T-helper 2 cell treated with Interferon-gamma antibody and Interleukin-4, amounts not matched to agents 5 μg/mL and 100 μg/mL, for 36 hours (primary cell): ENCODE measurements around the gene FCRL2.
"Not testable (repeated sequence)": the region's sequence is repeated elsewhere in the genome, so short reads cannot be mapped to it uniquely, and the experiment has no call there.

Experiments used
- DNase-seq: peaks from one replicate; pipeline ENCODE4 v3.0.0; 2021; ENCODE audit warnings: low spot score
- H3K27ac Mint-ChIP-seq: one replicate; pipeline ENCODE4 v1.8.0; 2021; ENCODE audit warnings: mild to moderate bottlenecking, mixed read lengths
- H3K27me3 Mint-ChIP-seq: one replicate; pipeline ENCODE4 v1.8.0; 2021; ENCODE audit warnings: low read depth, mixed read lengths
- H3K36me3 Mint-ChIP-seq: one replicate; pipeline ENCODE4 v1.8.0; 2021; ENCODE audit warnings: low read depth, mixed read lengths
- H3K4me1 Mint-ChIP-seq: one replicate; pipeline ENCODE4 v1.8.0; 2021; ENCODE audit warnings: low read depth, mixed read lengths
- H3K4me3 Mint-ChIP-seq: one replicate; pipeline ENCODE4 v1.8.0; 2022; ENCODE audit warnings: mild to moderate bottlenecking, moderate library complexity, mixed read lengths
- H3K9me3 Mint-ChIP-seq: one replicate; pipeline ENCODE4 v1.8.0; 2021; ENCODE audit warnings: mixed read lengths

The FCRL2 gene

DNA sequence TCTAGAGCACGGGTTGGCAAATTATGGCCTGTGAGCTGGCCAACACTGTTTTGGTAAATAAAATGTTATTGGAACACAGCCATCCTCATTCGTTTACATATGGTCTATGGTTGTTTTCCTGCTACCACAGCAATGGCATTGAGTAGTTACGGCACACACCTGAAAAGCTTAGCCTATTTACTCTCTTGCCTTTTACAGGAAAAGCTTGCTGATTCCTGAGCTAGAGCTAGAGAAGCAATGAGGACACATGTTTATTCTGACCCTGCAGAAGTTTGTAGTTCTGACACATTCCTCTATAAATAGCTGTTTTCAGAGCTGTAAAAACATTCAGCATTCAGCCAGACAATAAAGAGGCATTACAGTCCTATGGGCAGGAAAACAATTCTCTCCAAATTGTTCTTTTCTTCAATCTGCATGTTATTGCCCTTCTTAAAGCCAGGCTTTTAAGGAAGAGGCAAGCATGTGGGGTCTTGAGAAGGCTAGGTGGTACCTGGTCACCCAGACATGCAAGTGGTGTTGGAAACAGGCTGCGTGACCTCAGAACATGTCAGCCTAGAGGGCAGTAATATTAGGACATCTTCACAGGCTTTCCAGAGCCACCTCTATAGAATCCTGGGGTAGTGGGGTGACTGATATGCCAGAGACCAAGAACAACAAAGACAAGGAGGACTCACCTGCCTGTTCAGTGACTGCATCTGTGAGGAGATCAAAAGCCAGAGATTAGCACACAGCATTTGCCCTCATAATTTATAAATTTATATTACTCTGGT lies 1.6 kb downstream of the FCRL2 start:
- Mint-ChIP-seq H3K27ac (no peak overlapping the region), H3K4me3 (no peak overlapping the region), H3K4me1 (no peaks in the 10 kb centered on the region), H3K9me3 (no peaks in the 10 kb centered on the region), H3K27me3 (peaks cover 6% of the 10 kb centered on the region), H3K36me3 (no peaks in the 10 kb centered on the region)
- DNase-seq, result no peak

DNA sequence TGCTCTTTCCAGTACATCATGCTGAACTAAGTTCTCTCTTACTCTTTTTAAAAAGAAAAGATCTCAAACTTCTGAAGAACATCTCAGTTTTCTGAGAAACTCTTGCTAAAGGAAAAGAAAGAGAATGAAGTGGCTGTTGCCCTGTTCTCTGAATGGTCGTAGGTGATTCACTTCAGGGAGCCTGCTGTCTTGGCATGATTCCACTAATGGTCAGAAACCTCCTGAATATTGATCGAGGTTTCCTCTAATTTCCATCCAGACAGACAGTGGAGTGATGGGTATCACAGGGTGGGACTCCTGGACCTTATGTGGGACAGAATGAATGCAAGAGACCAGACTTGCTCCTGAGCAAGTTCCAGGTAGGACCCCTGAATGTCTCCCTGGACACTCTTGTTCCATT lies 2.5 kb downstream of the FCRL2 start:
- Mint-ChIP-seq H3K4me3 (no peak overlapping the region), H3K4me1 (no peaks in the 10 kb centered on the region), H3K27ac (no peak overlapping the region), H3K36me3 (no peaks in the 10 kb centered on the region), H3K9me3 (no peaks in the 10 kb centered on the region), H3K27me3 (peaks cover 6% of the 10 kb centered on the region)
- DNase-seq, result no peak

DNA sequence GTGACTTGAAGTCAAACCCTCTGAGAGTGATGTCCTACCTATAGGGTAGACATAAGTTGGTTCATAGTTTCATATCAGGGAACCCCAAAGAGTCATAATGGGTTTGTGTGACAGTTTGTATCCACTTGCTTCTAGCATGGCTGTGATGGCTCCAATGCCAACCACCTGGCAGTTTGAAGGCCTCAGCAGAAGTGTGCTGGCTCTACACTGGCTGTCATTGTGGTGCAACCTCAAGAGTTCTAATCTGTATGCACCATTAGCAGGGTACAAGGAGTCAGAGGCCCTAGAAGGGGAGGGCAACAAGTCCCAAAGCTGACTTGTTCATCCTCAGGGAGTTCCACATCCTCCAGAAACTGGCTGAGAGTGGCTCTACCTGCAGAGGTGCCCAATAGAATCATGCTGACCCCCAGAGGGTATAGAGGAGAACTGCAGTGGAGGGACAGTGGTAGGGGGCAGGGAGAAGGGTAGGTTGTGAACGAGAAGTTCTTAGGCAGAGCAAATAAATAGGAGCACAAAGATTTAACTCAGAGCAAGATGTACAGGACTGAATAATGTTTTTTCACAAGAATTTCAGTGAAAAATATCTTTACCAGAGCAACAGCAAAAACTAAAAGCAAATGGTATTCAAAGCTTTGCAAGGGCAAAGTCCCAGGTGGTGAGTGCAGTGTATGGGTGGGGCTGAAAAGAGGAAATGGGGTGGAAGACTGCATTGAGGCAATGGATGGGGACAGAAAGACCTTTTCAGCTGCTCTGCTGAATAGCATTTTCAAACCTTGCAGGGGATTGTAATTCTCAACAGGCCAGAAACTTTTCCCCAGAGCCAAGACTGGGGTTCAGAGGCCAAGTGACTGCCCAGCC lies 3.2 kb downstream of the FCRL2 start:
- H3K27me3 Mint-ChIP-seq, result peaks cover 6% of the 10 kb centered on the region
- H3K27ac Mint-ChIP-seq, result no peak overlapping the region
- no peaks in the 10 kb centered on the region for H3K36me3 Mint-ChIP-seq
- H3K4me1 Mint-ChIP-seq, result no peaks in the 10 kb centered on the region
- H3K4me3 Mint-ChIP-seq, result no peak overlapping the region
- no peak for DNase-seq
- no peaks in the 10 kb centered on the region for H3K9me3 Mint-ChIP-seq

DNA sequence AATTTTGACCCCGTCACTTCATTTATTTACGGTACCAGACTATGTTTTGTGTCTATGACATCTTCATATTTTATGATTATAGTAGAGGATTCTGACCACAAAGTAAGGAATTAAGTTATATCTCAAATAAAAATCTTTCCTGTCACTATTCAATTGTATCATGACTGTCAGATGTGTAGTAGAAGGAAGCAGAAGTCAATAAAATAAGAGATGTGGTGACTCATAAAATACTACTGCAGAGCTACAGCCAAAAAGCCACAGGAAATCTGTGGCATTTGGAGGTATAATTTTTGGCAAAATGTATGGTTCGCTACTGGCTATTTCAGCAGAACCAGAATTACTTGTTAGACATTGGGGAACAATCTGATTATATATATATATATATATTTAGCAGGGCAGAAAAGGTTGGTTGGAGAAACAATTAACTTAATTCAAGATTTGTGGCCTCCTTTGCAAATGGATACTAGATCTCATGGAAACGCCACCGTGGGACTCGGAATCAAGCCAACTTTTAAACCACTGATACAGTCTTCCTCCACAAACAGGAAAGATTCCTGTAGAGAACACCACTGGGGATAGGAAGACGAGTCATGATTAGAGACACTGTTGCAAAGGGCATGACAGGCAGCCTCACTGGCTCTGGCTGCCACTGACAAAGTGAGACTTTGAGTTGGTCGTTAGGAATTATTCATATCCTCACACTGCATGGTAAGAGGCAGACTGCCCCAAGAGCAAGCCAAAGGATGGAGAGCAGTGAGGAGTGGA lies 5.1 kb downstream of the FCRL2 start:
- Mint-ChIP-seq H3K4me1 (no peaks in the 10 kb centered on the region), H3K9me3 (no peaks in the 10 kb centered on the region), H3K36me3 (no peaks in the 10 kb centered on the region), H3K4me3 (no peak overlapping the region), H3K27ac (no peak overlapping the region), H3K27me3 (peaks cover 6% of the 10 kb centered on the region)
- no peak for DNase-seq

DNA sequence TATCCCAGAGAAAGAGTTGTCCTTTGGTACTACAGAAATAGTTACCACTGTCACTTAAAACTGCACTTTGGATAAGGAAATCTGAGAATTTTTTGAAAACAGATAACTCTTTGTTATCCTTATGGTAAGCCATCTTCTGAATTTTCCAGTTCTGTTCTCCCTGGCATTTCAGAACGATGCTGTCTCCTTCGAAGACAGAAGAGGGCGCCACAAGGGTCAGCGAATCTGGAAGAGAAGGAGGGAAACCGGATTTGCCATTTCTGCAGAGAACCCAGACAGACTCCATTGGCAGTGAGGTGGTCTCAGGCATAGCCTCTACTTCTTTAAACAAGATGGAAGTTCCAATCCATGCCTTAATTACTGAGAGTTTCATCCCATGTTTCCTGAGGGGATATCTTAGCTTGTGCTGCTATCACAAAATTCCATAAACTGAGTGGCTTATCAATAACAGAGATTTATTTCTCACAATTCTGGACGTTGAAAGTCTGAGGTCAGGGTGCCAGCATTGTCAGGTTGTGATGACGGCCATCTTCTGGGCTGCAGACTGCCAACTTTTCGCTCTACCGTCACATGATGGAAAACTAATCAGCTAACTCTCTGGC lies 6.4 kb downstream of the FCRL2 start:
- Mint-ChIP-seq H3K27me3 (peaks cover 6% of the 10 kb centered on the region), H3K36me3 (no peaks in the 10 kb centered on the region), H3K4me1 (no peaks in the 10 kb centered on the region), H3K4me3 (no peak overlapping the region), H3K27ac (no peak overlapping the region), H3K9me3 (no peaks in the 10 kb centered on the region)
- DNase-seq, result no peak

DNA sequence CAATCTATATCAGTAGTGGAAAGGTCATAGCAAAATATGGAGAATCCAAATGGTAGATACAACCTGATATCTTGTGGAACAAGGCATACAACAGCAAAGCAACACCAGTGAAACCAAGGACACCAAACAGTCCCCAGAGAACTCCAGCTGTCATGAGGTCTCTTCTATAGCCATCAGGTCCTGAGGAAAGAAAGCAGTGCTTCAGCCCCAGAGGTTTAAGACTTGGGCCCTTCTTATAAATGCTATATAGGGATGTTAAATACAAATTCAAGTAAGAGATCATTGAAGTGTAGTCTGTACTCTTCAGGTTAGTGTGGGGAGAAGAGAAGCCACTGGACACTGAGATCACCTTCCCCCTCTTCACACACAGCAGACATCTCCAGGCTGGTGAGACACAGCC lies 10.1 kb downstream of the FCRL2 start:
- DNase-seq, result no peak
- Mint-ChIP-seq H3K27me3 (no peaks in the 10 kb centered on the region), H3K27ac (no peak overlapping the region), H3K36me3 (no peaks in the 10 kb centered on the region), H3K4me3 (no peak overlapping the region), H3K9me3 (no peaks in the 10 kb centered on the region), H3K4me1 (no peaks in the 10 kb centered on the region)

DNA sequence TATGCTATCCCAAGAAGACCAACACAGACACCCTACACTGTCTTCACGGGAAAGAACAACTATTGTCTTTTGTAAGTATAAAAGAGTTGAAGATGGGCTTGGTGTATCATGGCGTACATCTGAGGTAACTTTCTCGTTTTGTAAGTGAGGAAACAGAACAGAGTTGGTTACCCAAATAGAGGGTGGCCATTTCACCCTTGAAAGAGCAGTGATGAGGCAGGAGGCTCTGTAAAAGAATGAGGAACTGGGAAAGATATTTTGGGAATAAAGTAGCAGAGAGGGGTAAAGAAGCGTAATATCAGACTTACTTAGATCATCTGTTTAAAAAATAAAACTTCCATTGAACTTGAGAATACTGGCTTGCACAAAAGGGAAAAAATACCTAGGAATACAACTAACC lies 18.9 kb downstream of the FCRL2 start:
- H3K36me3 Mint-ChIP-seq, result no peaks in the 10 kb centered on the region
- H3K27ac Mint-ChIP-seq, result no peak overlapping the region
- no peak overlapping the region for H3K4me3 Mint-ChIP-seq
- no peaks in the 10 kb centered on the region for H3K27me3 Mint-ChIP-seq
- no peaks in the 10 kb centered on the region for H3K4me1 Mint-ChIP-seq
- peaks cover 6% of the 10 kb centered on the region for H3K9me3 Mint-ChIP-seq
- DNase-seq, result no peak

DNA sequence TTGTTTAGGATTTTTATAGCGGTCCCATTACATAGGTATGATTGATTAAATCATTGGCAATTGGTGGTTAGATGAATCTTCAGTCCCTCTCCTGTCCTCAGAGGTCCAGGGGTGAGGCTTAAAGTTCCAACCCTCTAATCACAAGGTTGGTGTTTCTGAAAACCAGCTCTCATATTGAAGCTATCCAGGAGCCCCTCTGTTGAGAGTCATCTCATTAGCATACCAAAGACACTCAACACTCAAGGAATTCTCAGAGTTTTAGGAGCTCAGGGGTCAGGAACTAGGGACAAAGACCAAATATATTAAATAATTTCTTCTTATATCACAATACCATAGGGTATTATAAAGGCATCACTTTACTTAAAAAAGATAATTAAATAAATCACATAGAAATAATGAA lies 23.3 kb downstream of the FCRL2 start:
- Mint-ChIP-seq H3K4me3 (no peak overlapping the region), H3K27me3 (no peaks in the 10 kb centered on the region), H3K36me3 (no peaks in the 10 kb centered on the region), H3K4me1 (no peaks in the 10 kb centered on the region), H3K27ac (no peak overlapping the region), H3K9me3 (no peaks in the 10 kb centered on the region)
- no peak for DNase-seq

DNA sequence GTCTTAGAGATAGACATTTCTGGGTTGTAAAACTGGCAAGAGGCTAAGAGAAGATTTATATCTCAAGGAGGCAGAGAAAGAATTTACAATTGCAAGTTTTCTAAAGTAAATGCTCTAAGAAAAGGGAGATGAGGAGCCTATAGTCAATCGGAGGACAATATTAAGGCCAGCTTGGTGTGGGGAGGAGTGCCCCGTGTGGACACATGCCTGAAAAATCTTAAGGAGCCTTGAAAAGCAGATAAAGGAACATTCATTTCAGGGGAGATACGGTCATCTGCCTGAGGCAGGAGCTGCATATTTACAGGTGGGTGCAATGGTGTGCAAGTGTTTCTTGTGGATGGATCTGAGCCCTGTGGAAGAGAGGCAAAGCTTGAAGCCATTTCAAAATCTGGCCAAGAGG lies 25.6 kb downstream of the FCRL2 start:
- Mint-ChIP-seq H3K9me3 (no peaks in the 10 kb centered on the region), H3K4me1 (no peaks in the 10 kb centered on the region), H3K4me3 (no peak overlapping the region), H3K27me3 (no peaks in the 10 kb centered on the region), H3K36me3 (no peaks in the 10 kb centered on the region), H3K27ac (no peak overlapping the region)
- DNase-seq, result no peak

DNA sequence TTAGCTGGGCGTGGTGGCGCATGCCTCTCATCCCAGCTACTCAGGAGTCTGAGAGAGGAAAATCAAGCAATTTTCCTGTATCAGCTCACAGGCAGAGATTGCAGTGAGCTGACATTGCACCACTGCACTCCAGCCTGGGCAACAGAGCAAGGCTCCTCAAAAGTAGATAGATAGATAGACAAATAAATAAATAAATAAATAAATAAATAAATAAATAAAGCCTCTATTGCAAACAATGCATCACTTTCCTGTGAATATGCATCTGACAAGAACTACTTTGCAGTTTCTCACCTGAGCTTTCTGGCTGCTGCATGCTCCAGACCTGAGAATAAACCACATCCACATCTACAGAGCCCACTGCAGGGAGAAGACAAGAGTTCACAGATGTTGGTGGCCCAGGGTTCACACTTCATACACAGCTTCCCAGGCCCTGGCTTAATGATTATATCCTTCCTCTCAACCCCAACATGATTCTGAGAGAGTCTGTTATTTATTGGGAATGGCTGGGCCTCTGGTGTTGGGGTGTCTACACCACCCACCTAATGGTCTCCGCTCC lies 28.6 kb downstream of the FCRL2 start:
- Mint-ChIP-seq H3K9me3 (no peaks in the 10 kb centered on the region), H3K27me3 (no peaks in the 10 kb centered on the region), H3K4me1 (no peaks in the 10 kb centered on the region), H3K36me3 (no peaks in the 10 kb centered on the region), H3K4me3 (no peak overlapping the region), H3K27ac (no peak overlapping the region)
- no peak for DNase-seq

DNA sequence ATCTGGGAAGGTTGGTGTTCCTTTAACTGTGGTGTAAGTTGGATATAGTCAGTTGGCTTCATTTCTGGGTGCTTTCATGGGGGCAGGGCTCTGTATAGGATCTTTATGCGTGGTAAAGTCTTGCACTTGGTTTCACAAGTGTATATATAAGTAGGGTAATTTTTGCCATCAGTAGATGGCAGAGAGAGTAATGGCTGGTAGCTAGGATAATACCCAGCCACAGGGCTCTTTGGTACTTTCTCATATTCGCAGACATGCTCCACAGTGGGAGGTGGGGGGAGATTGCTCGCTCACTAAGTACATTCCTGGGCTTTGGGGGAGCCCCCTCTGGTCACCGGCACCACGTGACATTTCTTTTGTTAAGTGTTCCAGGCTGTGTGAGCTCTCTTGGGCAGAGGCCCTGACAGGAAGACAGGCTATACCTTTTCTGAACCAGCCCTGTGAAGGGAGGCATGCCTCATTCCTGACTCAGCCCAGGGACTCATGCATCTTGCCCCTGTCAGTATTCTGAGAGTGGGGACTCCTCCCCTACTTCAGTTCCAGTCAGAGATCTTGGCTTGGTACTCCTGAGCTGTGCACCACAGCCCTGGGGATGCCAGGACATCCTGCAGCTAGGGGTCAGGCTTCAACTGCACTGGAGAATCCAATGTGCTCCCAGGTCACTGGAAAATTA lies 37.6 kb downstream of the FCRL2 start:
- Mint-ChIP-seq H3K27me3 (no peaks in the 10 kb centered on the region), H3K9me3 (no peaks in the 10 kb centered on the region), H3K36me3 (no peaks in the 10 kb centered on the region), H3K4me3 (no peak overlapping the region), H3K27ac (no peak overlapping the region), H3K4me1 (no peaks in the 10 kb centered on the region)
- no peak for DNase-seq

DNA sequence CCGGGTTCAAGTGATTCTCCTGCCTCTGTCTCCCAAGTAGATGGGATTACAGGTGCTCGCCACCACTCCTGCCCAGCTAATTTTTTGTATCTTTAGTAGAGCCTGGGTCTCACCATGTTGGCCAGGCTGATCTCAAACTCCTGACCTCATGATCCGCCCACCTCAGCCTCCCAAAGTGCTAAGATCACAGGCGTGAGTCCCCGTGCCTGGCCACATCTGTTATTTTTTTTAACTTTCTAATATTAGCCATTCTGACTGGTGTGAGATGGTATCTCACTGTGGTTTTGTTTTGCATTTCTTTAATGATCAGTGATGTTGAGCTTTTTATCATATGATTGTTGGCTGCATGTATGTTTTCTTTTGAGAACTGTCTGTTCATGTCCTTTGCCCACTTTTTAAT lies 40.9 kb downstream of the FCRL2 start:
- not testable (repeated sequence) for H3K27ac Mint-ChIP-seq, H3K27me3 Mint-ChIP-seq, H3K4me3 Mint-ChIP-seq, H3K9me3 Mint-ChIP-seq, H3K36me3 Mint-ChIP-seq, H3K4me1 Mint-ChIP-seq, DNase-seq

DNA sequence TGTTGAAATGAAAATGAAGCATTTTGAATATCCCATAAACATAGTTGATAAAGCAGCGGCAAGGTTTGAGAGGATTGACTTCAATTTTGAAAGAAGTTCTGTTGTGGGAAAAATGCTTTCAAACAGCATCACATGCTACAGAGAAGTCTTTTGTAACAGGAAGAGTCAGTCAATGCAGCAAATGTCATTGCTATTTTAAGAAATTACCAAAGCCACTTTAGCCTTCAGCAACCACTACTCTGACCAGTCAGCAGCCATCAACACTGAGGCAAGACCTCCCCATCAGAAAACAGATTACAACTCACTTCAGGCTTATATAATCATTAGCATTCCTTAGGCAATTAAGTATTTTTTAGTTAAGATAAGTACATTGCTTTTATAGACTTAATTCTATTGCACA lies 42.6 kb downstream of the FCRL2 start:
- H3K36me3 Mint-ChIP-seq, result no peaks in the 10 kb centered on the region
- no peak for DNase-seq
- H3K4me3 Mint-ChIP-seq, result no peak overlapping the region
- H3K9me3 Mint-ChIP-seq, result no peaks in the 10 kb centered on the region
- no peaks in the 10 kb centered on the region for H3K4me1 Mint-ChIP-seq
- no peak overlapping the region for H3K27ac Mint-ChIP-seq
- H3K27me3 Mint-ChIP-seq, result no peaks in the 10 kb centered on the region
